NCI-H69 (cell line): ENCODE data around the gene MAPKAP1.

Experiments used
- DNase-seq: peaks from one replicate; lab custom pipeline; 2025; lab: John Stamatoyannopoulos, UW

The MAPKAP1 gene

GRCh38 chr9:125642311-125642710 is 64.7 kb downstream of the MAPKAP1 start:
- no peak for DNase-seq

- no peak for DNase-seq
Observed at GRCh38 chr9:125639057-125639456, 68.0 kb downstream of the MAPKAP1 start.

DNA sequence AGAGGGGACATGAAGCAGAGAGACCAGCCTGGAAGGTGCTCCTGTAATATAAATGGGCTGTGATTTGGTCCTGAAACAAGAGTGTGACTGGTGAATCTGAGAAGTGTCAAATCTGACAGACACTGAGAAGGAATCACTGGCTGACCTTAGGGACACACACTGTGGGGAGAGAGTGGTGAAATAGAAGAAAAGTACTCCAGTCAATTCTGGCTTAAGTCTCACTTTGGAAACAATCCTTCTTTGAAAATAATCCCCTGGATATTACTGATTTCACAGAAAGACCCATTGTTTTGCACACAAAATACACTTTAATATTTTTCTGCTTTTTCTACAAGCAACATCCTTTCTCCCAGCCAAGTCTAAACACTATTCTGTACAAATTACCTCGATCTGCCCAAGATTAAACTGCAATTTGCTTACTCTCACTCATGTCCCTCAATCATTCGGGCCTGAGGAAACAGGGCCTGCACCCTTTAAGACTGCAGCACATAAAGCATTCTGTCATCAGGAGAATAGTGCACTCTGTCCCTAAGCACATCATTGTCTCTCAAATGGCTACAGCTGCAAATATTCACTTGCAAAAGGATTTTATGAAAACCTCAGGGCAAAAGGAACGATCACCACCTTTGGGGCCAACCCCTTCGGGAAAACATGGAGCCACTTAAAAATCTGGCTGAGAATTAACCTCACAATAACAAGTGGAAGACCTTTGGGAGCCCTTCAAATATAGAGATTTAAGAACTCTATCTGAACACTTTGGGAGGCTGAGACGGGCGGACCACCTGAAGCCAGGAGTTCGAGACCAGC is 68.6 kb downstream of the MAPKAP1 start:
- peak; percentile 18 for DNase-seq

GRCh38 chr9:125637241-125637640 is 69.8 kb downstream of the MAPKAP1 start:
- no peak for DNase-seq

DNA sequence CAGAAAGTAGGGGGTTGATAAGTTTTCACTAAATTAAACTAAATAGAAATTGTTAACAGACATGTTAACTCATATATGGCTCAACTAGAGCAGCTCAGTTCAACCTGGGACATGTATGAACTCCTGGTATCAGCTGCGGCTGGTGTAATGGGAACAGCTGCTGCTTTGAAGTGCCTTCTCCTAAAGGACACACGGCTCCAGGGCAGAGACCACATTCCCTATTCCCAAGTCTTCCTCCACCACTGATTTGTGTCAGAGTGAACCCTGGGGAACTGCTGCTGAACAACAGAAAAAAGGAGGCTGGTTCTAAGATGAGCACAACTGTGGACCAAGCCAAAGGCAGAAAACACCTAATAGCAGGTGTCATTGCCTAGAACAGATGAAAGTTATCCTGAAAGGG is 71.1 kb downstream of the MAPKAP1 start:
- DNase-seq = peak; percentile 75

DNA sequence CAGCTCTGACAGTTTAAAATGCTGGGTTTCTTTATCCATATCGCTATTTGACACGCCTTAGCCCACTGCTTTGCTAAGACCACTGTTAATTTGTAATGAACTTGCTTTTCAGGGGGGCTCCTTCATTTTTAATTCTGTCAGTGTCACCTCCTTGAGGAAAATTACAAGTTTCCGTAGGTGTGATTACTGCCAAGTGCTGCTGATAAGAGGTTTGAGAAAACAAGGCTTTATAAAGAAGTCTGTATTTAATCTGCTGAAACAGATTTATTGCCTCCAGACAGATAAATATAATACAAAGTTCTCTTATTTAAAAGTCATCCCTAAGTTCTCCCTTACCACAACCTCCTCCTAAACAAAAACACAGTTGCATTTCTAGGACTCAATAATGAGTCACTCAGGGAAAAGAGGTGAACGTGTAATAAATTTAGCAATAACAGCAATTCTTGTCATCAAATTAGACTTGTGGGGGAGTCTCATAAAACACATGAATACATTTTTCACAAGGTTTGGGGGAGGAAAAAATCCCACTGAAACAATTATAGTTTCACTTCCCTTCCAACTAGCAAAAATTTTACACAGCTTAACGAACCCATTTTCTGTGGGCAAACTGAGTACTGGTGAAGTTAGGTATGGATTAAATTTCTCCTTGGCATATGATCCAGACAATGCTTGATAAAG is 72.8 kb downstream of the MAPKAP1 start:
- no peak for DNase-seq

GRCh38 chr9:125633116-125633745 is 73.8 kb downstream of the MAPKAP1 start:
- no peak for DNase-seq

DNA sequence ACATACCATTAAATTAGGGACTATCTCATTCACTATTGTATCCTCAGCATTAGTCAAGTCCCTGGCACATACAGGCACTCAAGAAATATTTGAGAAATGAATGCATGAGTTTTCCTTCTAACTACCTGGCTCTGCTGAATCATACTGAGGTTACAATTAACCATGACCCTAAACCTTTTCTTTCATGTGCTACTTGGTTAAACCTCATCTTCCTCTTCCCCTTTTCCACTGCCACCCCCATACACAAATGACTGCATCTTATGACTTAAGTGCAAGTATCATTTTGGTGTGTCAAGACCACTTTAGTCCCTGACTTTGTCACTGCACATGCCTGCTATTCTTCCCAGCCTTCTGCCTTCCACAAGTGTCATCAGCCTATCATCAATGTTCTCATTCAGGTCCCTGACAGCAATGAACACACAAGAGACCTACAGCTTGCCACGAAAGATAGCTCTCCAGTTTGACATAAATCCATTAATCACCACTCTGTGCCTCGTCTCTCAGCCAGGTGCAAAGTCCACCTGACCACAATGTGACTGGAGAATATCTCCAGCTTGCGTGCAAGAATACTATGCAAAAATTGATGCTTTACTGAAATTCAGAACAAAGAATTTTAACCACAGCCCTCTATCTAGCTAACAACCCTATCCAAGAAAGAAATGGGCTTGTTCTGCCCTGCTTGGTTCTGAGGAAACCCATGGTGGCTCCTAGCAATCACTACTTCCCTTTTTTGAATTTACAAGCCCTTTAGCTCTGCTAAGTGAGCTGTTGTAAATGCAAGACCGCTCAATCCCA is 74.5 kb downstream of the MAPKAP1 start:
- DNase-seq = peak; percentile 43

DNA sequence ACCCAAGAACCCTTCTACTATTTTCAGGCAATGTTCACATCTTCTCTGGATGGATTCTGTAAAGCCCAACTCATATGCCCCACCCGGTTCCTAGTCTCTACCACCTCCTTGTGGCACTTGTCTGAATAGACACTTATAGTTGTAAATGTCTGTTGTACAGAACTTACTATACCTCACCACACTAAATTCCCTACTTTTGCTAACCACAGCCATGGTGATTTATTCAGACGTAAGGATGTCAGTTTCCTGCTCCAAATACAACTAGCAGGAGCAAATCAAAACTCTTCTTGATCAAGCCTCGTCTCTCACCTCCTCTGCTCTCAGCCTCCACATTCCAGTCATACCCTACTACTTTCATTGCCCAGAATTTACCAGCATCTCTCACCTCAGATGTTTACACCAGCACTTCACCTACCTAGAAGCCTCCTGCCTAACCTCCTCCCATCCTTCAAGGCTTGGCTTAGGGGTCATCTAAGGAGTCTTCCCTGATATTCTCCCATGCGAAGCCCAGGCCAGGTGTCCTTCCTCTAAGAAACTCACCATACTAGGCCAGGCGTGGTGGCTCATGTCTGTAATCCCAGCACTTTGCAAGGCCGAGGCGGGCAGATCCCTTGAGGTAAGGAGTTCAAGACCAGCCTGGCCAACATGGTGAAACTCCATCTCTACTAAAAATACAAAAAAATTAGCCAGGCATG is 75.5 kb downstream of the MAPKAP1 start:
- peak; percentile 75 for DNase-seq

- peak; percentile 51 for DNase-seq
Observed at GRCh38 chr9:125630436-125630835, 76.6 kb downstream of the MAPKAP1 start.

DNA sequence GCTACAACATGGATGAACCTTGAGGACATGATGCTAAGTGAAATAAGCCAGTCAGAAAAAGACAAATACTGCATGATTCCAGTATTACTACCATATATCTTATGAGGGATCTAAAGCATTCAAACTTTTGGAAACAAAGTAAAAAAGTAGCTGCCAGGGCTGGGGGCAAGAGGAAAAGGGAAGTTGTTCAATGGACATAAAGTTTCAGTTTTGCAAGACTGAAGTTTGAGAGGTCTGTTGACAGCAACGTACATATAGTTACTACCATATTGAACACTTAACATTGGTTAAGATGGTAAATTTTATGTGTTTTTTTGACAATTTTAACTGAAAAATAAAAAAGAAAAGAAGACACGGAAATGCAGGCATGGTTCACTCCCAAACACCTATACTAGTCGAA is 77.6 kb downstream of the MAPKAP1 start:
- DNase-seq = no peak

GRCh38 chr9:125626187-125626586 is 80.8 kb downstream of the MAPKAP1 start:
- no peak for DNase-seq

DNA sequence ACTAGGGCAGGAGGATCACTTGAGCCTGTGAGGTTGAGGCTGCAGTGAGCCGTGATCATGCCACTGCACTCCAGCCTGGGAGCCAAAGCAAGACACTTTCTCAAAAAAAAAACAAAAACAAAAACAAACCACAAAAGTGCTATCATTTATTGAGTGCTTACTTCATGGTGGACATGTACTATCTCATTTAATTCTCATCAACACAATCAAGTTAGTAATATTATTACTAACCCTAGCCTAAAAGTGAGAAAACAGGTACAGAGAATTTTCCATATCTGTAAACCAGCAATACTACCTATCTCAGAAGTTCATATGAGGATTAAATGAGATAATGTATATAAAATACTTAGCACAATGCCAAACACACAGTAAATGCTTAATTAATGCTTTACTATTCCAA is 85.8 kb downstream of the MAPKAP1 start:
- no peak for DNase-seq

- peak; percentile 48 for DNase-seq
Observed at GRCh38 chr9:125620216-125620615, 86.8 kb downstream of the MAPKAP1 start.

DNA sequence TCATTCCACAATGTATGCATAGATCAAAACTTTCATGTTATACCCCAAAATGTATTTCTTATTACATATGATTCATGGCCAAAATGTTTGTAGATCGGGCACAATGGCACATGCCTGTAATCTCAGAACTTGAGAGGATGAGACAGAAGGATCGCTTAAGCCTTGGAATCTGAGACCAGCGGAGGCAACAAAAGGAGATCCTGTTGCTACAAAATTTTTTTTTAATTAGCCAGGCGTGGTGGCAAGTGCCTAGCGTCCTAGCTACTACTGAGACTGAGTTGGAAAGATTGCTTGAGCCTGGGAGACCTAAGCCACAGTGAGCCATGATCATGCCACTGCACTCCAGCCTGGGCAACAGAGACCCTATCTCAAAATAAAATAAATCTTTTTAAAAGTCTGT is 89.9 kb downstream of the MAPKAP1 start:
- DNase-seq = no peak

GRCh38 chr9:125613141-125613540 is 93.9 kb downstream of the MAPKAP1 start:
- no peak for DNase-seq

DNA sequence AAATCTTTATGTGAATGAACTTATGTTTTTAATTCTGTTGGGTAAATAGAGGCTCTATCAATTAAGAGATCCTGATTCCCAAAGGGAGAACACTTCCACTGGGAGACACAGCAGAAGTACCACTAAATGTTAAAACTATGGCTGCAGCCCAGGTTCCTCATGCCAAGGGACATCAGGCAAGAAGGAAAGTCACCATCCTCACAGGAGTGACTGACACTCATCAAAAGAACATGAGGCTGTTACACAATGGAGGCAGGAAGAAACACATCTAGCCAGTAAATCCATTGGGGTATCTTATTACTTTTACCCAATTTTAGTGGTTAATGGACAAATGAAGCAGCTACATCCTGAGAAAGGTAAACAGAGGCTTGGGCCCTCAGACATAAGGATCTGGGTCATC is 94.4 kb downstream of the MAPKAP1 start:
- no peak for DNase-seq

DNA sequence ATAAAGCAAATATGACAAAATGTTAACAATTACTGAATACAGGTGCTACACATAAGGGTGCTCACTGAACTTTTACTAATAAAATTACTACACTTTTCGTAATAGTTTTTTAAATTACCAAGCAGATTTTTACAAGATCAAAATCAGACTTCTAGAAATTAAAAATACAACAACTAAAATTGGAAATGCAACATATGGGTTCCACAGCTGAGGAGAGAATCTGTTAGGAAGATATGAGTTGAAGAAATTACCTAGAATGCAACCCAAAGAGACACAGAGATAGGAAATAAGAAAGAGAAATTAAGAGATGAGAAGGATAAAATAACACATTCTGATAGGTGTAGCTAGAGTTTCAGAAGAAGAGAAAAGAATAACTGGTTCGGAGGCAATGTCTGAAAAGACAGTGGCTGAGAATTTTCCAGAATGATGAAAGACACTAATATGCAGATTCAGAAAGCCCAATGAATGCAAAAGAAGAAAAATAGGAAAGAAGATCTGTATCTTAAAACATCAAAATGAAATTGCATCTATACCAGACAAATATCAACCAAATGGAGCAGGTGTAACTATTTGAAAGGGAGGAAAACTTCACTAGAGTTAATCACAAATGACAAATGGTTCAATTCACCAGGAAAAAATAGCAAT is 95.8 kb downstream of the MAPKAP1 start:
- no peak for DNase-seq

GRCh38 chr9:125609744-125610143 is 97.3 kb downstream of the MAPKAP1 start:
- DNase-seq = no peak

- DNase-seq = no peak
Observed at GRCh38 chr9:125608489-125609224, 98.4 kb downstream of the MAPKAP1 start.
